NCI-H82 treated with DMSO at 0.1 percent for 48 hours (cell line): ENCODE measurements around the gene KCNN3.
A peak's percentile ranks its signal among the peaks of the same experiment; 100 is the strongest.

Experiments used
- DNase-seq: peaks from one replicate; lab custom pipeline; 2025; ENCODE audit not compliant: unreplicated experiment; lab: John Stamatoyannopoulos, UW

KCNN3 gene

DNA sequence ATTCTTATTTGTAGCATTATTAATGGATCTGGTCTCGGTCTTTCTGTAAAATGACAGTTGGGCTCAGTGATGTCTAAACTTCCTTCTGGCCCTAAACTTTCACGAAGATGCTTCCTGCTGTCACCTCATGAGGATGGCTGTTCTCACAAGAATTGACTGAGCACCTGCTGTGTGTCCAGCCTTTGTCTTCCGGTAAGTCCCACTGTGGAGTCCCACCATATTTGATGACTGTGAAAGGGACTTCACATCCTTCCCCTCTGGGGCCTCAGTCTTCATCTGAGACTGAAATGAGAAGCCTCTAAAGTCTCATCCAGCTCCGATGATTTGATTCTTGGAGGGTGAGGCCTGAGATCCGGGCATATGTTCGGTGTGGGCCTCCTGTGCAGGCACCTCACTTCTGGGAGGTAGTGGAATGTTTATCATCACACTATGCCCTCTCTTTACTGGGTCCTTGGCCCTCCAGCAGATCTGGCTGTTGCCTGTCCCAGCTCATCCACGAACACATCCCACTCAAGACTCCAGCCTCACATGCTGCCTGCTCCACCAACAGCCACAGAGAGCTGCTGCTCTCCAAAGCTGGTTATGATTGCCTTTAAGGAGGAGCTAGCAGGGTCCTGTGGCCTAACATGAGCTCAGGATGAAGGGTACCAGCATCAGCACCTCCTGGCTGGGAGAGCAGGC, 95.8 kb downstream of the KCNN3 start:
- DNase-seq, result no peak

DNA sequence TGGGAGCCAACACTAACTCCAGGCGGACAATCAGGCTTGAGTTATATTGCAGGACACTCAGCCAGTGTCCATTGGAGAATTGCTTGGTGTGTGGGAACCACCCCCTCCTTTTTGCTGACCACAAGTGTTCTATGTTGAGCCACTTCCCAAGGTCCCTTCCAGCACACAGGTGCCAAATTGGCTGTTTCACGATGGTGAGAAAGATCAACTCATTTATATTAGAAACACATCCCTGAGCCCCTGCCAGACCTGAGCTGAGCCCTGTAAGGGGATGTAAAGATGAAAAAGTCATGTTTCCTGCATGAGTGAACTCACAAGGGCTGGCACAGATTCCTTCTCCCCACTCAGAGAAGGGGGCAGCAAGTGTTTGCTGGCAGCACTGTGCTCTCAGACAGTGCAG, 96.5 kb downstream of the KCNN3 start:
- no peak for DNase-seq

DNA sequence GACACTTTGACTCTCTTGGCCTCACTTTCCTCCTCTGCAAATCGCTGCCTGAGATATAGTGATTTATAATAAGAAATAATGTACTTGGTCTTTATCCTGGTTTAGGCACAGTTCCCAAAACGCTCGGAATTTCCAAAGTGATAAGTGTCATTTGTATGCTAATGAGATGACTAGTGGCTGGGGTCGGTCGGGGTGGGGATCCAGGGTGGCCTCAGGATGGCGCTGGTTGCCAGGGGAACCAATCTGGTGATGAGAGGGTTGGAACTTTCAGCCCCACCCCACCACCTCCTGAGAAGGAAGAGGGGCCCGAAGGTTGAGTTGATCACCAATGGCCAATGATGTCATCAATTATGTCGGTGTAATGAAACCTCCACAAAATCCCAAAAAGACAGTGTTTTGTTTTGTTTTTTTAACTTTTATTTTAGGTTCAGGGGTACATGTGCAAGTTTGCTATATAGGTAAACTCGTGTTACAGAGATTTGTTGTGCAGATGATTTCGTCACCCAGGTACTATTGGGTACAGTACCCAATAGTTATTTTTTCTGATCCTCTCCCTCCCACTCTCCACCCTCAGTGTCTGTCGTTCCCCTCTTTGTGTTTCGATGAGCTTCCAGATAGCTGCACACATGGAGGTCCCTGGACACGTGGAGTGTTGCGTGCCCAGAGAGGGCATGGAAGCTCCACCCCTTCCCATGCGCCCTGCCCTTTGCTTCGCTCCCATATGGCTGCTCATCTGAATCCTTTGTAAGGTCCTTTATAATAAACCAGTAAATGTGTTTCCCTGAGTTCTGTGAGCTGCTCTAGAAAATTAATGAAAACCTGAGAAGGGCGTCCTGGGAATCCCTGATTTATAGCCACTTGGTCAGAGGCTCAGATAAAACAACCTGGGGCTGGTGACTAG, 97.2 kb downstream of the KCNN3 start:
- no peak for DNase-seq

DNA sequence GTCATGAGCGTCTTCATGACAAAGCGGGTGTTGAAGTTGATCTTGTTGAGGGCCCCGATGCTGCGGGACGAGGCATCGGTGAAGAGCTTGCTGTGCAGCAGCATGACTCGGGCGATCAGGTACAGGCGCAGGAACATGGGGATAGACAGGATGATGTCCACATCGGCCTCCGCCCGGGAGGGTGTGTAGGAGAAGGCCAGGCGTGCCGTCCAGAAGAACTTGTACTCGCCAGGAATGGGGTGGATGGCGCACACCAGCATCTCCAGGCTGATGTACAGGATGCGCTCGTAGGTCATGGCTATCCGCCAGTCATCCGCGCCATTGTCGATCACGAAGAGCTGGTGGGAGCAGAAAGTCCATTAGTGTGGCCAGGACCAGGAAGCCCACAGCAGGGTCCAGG, 98.0 kb downstream of the KCNN3 start:
- DNase-seq, result no peak

DNA sequence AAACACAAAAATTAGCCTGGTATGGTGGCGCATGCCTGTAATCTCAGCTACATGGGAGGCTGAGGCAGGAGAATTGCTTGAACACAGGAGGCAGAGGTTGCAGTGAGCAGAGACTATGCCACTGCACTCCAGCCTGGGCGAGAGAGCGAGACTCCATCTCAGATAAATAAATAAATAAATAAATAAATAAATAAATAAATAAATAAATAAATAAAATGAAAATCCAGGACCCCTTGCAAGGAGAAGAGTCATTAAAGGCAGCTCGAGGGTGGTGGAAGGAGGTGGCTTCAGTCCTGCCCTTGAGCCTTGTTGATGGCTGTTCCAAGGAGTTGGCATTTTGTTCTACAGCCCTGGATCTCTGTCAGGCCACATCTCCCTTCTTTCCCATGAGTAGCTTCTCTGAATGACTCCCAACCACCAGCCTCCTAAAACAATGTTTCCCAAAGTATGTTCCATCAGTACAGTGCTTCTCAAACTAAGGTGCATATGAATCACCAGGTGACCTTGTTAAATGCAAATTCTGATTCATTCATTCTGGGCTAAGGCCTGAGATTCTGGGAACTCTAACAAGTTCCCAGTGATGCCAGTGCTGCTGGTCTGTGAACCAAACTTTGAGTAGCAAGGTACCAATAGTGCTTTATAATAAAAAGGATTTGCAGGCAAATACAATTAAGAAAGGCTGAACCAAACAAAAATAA, 99.0 kb downstream of the KCNN3 start:
- no peak for DNase-seq

DNA sequence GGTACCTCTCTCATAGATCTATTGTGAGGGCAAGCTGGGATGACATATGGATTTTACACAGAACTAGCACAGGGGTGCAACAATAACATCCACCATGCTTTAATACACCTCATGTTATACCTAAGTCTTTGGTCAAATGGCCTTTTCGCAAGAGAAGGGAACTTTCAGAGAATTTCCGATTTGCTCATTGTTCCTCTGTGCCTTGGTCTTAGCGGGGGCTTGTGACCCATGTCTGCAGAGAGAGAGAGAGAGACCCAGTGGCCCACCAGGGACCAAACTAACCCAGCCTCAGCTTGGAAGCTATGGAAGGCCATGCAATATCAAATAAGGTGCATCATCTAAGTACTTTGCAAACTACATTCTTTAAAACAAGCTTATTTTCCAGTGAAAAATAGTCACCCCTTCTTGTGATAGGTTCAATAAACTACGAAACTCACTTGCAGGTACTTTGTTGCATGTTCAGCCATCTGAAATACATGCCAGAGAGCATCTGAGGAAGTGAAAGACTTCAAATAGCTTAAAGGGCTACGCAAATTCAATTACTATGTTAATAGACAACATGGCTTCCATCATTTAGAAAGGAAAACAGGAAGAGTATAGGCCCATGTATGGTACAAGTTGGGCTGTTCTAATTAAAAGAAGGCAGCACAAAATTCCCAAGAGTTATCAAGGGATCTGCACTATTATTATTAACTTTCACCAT, 100.7 kb downstream of the KCNN3 start:
- DNase-seq, result no peak

DNA sequence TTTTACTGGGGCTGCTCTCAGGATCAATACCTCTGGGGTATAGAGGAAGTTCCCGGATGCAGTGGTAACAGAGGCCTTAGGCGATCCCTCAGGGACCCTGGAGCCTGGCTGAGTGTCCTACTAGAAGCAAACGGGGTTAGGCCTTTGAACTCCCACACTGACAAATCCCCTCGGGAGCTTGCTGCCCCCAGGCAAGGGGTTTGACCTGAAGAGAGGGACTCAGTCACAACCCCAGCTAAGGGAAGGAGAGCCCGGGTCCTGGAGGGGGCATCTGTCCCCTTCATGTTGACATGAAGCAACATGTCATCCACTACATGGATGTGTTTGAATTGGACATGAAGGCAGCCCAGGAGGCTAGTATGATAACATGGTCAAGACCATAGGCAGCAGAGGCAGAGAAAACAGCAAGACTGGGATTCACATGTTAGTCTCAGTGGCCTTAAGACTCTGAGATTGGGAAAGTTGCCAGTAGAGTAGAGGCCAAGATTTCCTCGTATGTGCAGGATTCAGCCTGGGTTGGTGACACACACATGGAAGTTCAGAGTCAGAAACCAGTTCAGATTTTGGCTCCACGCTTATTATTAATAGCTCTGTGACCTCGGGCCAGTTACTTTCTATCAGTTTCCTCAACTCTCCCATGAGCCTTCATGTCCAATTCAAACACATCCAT, 101.5 kb downstream of the KCNN3 start:
- no peak for DNase-seq

DNA sequence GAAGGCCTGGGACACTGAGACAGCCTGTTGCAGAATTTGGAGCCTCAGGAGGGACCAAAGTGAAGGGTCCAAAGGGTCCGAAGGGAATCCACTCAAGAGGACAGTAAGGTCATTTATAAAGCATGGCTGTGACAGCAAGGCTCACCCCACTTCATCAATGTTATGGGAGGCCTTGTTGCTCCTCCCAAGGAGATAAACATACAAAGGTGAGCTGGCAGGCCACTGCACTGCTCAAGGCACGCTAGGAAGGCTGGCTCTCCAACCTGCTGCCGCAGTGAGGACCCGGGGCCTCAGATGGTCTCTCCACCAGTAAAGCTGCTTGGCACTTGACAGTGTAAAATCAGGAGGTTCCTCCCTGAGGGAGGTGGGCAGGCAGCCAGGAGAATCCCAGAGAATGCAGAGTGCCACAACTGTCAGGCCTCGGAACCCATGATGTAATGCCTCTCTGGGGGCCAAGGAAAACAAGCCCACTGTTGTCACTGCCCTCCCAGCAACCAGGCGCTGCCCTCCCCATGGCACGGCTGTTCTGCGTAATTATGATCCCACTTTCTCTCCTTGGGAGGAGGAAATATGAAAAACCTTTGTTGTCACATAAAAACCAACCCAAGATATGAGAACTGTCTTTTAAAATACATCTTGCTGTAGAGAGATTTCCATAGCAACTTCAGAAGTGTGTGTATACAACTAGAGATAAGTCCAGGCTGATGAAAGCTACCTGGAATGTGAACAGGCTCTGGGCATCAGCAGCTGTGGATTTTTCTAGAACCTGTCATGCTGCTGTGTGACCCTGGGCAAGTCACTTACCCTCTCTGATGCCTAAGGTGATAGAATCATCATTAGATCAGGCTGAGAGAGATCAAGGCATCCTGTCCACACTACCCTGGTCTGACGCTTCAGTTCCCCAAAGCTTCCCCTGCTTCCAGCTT, 102.5 kb downstream of the KCNN3 start:
- no peak for DNase-seq

DNA sequence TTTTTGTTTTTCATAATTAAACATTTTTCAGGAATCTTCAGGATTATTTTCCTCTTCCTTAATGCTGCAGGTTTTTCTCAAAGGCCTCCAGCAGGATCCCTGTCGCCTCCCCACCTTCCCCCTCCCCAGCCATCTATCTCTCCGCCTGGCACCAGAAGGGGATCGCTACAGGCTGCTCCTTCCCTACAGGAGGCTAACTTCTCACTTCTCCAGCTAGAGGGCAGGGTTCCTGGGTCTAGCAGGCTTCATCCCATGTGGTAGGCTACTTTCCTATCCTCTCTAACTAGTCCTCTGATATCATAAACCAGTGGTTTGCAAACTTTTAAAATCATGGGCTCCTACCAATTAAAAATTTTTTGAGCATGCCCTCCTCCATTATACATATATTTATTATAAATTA, 104.1 kb downstream of the KCNN3 start:
- peak; percentile 48 for DNase-seq

DNA sequence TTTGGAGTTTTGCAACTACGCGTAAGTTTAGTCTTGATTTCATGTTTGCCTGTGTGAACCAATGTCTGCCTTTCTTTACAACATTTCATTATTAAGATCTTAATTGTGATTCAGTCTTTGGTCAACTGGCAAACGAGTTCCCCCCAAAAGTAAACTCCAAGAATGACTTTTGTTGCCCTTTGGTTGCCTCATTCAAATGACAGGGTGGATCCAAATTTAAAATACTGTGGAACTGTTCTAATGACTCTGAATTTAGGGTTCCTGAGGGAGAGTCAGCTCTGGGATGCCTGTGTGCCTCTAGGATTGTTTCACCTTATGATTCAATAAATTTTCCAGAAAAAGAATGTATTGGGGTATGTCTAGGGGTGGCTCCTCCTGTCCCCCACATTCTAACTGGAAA, 105.3 kb downstream of the KCNN3 start:
- no peak for DNase-seq

DNA sequence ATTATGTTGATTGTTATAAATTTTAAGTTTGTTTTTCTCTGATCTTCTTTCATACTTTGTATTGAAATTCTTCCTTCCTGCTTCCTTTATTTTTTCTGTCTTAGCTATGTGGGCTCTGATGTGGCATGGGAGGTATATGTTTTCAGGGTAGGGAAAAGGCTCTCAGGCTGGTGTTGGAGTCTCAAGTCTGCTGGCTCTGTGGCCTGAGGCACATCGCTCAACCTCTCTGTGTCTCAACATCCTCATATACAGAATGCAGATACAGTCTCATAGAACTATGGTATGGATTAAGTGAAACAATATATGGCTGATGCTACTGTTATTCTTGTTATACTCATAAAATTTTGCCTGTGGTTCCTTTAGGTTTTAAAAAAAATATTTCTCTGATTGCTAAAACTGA, 105.9 kb downstream of the KCNN3 start:
- no peak for DNase-seq

DNA sequence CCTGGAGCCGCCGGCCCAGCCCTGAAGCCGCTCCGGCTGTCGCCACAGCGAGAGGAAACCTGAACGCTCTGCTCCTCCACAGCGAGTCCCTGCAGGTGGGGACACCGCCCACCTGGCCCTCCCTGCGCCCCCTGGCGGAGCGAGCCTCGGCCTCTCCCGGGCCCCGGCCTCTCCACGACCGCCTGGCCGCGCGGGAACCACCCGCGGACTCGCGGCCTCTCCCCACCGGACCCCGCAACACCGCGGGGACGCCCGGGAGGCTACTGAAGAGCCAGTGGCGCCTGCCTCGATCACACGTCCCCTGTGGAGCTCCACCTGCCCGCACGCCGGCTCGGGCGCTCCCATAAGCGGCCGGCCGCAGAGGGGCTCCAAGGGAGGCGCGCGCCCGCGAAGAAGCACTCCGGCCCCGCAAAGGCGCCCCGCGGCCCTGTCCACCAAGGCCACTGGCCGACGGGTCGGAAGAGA, 109.6 kb downstream of the KCNN3 start:
- DNase-seq, result no peak

DNA sequence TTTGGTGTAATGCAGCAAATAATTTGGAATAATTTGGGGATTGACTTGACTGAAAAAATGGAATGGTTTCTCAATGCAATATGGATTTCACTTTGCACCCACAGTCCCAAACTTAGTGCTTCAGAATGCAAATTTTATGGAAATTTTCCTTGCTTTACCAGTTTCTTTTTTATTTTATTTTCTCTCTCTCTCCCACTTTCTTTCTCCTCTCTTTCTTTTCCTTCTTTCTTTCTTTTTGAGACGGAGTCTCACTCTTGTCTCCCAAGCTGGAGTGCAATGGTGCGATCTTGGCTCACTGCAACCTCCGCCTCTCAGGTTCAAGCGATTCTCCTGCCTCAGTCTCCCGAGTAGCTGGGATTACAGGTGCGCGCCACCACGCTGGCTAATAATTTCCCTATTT, 110.3 kb downstream of the KCNN3 start:
- DNase-seq, result no peak

DNA sequence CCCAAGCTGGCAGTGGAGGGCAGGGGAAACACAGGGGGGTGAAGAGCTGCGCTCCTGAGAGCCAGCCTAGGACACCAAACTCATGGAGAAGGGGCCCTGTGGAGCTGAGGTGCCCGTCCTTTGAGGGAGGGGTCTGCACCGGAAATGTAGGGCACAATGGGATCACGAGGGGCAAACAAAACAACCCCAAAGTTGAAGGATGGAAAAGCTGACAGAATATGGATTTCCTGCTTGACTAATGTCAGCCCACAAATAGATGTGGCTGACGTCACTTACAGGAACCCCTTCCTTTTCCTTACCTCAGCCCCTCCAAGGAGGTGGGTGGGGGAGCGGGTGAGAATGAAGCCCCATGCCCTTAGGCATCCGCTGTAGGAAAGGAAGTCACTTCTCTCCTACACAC, 110.9 kb downstream of the KCNN3 start:
- DNase-seq, result no peak

DNA sequence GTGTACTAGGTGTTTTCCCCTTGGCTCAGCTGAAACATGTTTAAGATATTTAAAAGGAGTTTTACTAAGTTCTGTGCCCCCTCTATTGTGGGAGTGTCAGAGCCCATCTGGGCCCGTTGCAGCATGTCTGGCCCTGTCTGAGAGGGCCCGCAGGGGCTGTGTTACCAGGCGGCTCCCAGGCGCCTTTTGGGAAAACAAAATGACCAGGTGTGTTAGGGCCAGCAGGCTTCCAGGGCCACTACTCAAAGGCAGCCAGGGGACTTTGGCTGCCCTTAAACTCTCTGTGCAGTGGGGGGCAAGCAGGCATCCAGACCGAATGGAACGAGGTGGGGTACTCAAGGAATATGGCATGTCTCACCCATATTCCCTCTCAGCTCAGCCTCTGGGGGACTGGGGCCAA, 111.7 kb downstream of the KCNN3 start:
- no peak for DNase-seq

DNA sequence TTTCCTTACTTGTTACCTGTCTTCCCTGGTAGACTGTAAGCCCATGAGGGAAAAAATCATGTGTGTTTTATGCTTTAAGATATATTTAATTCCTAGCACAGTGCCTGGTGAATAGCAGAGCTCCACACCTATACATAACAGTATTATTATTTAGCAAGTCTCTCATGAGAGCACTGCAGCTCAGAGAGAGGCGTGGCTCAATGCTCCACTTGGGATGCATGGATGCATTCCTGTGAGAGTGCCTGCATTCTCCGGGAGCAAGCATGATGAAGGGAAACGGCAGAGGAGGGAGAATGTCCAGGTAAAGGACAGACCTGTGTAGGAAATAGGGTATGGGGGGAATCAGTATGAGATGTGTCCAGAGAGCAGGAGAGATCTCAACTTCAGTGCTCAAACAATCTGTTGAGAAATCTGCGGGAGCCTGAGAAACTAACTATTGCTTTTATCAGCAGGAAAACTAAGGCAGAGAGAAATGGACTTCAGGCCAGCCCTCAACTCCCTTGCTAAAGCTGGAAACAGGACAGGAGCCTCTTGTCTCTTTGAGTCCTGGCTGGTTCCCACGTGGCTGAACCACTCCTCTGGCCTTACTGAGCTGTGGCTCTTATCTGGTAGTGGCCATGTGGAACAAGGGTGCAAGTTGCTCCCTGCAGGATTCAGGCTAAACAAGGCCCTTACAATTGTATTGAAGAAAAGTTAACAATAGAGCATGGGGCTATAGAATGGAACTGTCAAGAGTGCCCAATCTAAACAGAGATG, 113.1 kb downstream of the KCNN3 start:
- DNase-seq, result no peak

DNA sequence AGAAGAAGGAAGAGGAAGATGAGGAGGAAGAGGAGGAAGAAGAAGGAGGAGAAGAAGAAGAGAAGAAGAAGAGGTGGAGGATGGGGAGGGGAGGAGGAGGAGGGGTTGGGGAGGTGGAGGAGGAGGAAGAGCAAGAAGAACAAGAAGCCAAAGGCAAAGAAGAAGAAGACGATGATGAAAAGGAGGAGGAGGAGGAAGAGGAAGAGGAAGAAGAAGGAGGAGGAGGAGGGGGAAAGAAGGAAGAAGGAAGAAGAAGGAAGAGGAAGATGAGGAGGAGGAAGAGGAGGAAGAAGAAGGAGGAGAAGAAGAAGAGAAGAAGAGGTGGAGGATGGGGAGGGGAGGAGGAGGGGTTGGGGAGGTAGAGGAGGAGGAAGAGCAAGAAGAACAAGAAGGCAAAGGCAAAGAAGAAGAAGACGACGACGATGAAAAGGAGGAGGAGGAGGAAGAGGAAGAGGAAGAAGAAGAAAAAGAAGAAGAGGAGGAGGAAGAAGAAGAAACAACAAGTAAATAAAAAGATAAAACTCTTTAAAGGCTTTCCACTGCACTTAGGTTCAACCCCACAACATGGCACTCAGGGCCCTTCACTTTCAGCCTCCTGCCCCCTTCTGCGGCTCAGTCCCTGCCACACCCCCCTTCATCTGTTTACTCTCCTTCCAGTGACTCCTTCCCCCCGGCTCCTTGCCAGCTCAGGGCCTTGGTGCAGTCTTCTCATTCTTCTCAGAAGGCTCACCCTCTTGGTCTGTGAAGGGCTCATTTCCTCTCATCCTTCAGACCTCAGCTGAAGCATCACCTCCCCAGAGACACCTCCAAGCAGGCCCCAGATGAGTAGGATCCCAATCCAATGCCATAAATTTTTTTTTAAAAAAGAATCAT, 114.0 kb downstream of the KCNN3 start:
- no peak for DNase-seq

DNA sequence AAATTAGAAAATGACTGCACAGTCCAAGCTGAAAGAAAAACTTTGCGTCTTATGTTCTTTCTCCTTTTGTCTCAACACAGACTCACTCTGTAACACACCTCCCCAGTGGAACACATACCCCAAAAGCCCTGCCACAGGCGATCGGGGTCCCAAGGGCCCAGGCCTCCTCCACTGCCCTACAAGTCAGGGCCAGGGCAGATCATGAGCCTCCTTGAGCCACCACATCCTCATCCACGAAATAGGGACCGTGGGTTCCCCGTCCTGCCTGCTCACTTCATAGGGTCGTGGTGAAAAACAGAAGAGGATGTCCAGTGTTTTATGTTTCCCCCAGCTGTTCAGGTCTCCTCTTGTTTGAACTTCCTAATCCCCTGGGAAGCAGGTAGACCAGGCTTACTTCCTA, 116.7 kb downstream of the KCNN3 start:
- no peak for DNase-seq
